DOHH2 (cell line): ENCODE measurements around the gene CPLX1.

ENCODE experiments used
- CTCF ChIP-seq: fragments of 200-600 bp; sonication (generic); IDR thresholded peaks from one replicate; pipeline ENCODE4 v1.5.1; 2014; ENCODE audit warnings: antibody characterized with exemption, mild to moderate bottlenecking, low read depth, low read length; ENCODE audit not compliant: poor library complexity, severe bottlenecking
- EZH2phosphoT487 ChIP-seq: fragments of 200-600 bp; sonication (generic); IDR thresholded peaks from 2 replicates; pipeline ENCODE4 v1.6.1; 2017; ENCODE audit warnings: borderline replicate concordance, mild to moderate bottlenecking, antibody characterized with exemption, low read length, moderate library complexity, mixed read lengths

- no peak for TF ChIP-seq CTCF
- no peak for TF ChIP-seq EZH2phosphoT487
Observed at GRCh38 chr4:874056-874455, 48.1 kb upstream of the CPLX1 start.
